Liver (tissue), 9 donors: ENCODE results near the gene GTPBP6. TPM values are rescaled to one million over a fixed set of nuclear protein-coding genes. Genes with fewer than 3 reads are reported as not detected.

ENCODE experiments used
- DNase-seq: peaks from one replicate; pipeline ENCODE4 v3.0.0-alpha.2; 2017; ENCODE audit warnings: low spot score
- H3K27ac ChIP-seq, 2 donors: one replicate each; pipeline ENCODE4 v1.7.0; 2013; ENCODE audit warnings: inconsistent platforms in 2 of 2, low read length in 2 of 2, control low read depth in 1 of 2, low read depth in 1 of 2, mild to moderate bottlenecking in 1 of 2
- H3K27me3 ChIP-seq, 4 donors: one replicate each; pipeline versions ENCODE4 v1.6.1 to v1.7.0; 2013; ENCODE audit warnings: low read length in 3 of 4, inconsistent platforms in 1 of 4, mild to moderate bottlenecking in 1 of 4, moderate library complexity in 1 of 4; ENCODE audit not compliant: control insufficient read depth in 4 of 4, insufficient read depth in 4 of 4
- H3K36me3 ChIP-seq, 4 donors: one replicate each; pipeline versions ENCODE4 v1.6.1 to v1.7.0; 2013; ENCODE audit warnings: low read length in 3 of 4, mild to moderate bottlenecking in 3 of 4, low read depth in 1 of 4, moderate library complexity in 1 of 4; ENCODE audit not compliant: control insufficient read depth in 4 of 4, insufficient read depth in 3 of 4
- H3K4me1 ChIP-seq, 4 donors: one replicate each; pipeline versions ENCODE4 v1.6.1 to v1.7.0; 2013; ENCODE audit warnings: low read length in 3 of 4, mild to moderate bottlenecking in 3 of 4, moderate library complexity in 1 of 4; ENCODE audit not compliant: control insufficient read depth in 4 of 4, insufficient read depth in 4 of 4
- H3K4me3 ChIP-seq, 3 donors: one replicate each; pipeline versions ENCODE4 v1.6.1 to v1.7.0; 2013; ENCODE audit warnings: low read length in 3 of 3, control low read depth in 1 of 3, low read depth in 1 of 3, mild to moderate bottlenecking in 1 of 3
- H3K9ac ChIP-seq, 2 donors: one replicate each; pipeline ENCODE4 v1.7.0; 2013; ENCODE audit warnings: low read length in 2 of 2, mild to moderate bottlenecking in 2 of 2, moderate library complexity in 2 of 2, control low read depth in 1 of 2, low read depth in 1 of 2
- H3K9me3 ChIP-seq, 4 donors: one replicate each; pipeline versions ENCODE4 v1.6.1 to v1.7.0; 2013; ENCODE audit warnings: low read length in 3 of 4; ENCODE audit not compliant: control insufficient read depth in 4 of 4
- EGR1 ChIP-seq, 2 donors: IDR thresholded peaks; 2 replicates each; pipeline ENCODE4 v1.6.1; 2016 to 2018; ENCODE audit warnings: antibody characterized with exemption in 2 of 2, low read depth in 2 of 2
- FOXA1 ChIP-seq: IDR thresholded peaks from 2 replicates; pipeline ENCODE4 v1.6.1; 2016; ENCODE audit warnings: antibody characterized with exemption
- FOXA2 ChIP-seq: IDR thresholded peaks from 2 replicates; pipeline ENCODE4 v1.6.1; 2016; ENCODE audit warnings: antibody characterized with exemption
- GABPA ChIP-seq, 2 donors: IDR thresholded peaks in 1 of 2; conservative IDR thresholded peaks in 1 of 2; 2 replicates each; pipeline ENCODE4 v1.6.1; 2016; ENCODE audit warnings: antibody characterized with exemption in 2 of 2, mild to moderate bottlenecking in 1 of 2, moderate library complexity in 1 of 2
- HNF4G ChIP-seq: IDR thresholded peaks from 2 replicates; pipeline ENCODE4 v1.6.1; 2016; ENCODE audit warnings: antibody characterized with exemption
- JUND ChIP-seq, 2 donors: IDR thresholded peaks; 2 replicates each; pipeline ENCODE4 v1.6.1; 2016; ENCODE audit warnings: antibody characterized with exemption in 2 of 2
- NR2F2 ChIP-seq: IDR thresholded peaks from 2 replicates; pipeline ENCODE4 v1.6.1; 2016; ENCODE audit warnings: antibody characterized with exemption
- RAD21 ChIP-seq, 2 donors: IDR thresholded peaks; 2 replicates each; pipeline ENCODE4 v1.6.1; 2016; ENCODE audit warnings: antibody characterized with exemption in 2 of 2, mild to moderate bottlenecking in 2 of 2
- RXRA ChIP-seq, 2 donors: IDR thresholded peaks; 2 replicates each; pipeline ENCODE4 v1.6.1; 2017 to 2018; ENCODE audit warnings: antibody characterized with exemption in 2 of 2, mild to moderate bottlenecking in 1 of 2
- SP1 ChIP-seq: IDR thresholded peaks from 2 replicates; pipeline ENCODE4 v1.6.1; 2018; ENCODE audit warnings: antibody characterized with exemption, mild to moderate bottlenecking
- YY1 ChIP-seq: IDR thresholded peaks from 2 replicates; pipeline ENCODE4 v1.6.1; 2016; ENCODE audit warnings: antibody characterized with exemption, mild to moderate bottlenecking
- ZBTB33 ChIP-seq: IDR thresholded peaks from 2 replicates; pipeline ENCODE4 v1.6.1; 2016; ENCODE audit warnings: antibody characterized with exemption
- WGBS: extraction: QIAGEN DNeasy Blood & Tissue Kit; methylation state at CpG from one replicate; pipeline ENCODE4 v1.1.7; 2013; 5-methylcytosine and 5-hydroxymethylcytosine counted together
- polyA plus RNA-seq, 2 donors: library from polyadenylated mRNA; stranded (reverse) in 1 of 2; unstranded in 1 of 2; fragments of 200-250 nt in 1 of 2; fragments of >200 nt in 1 of 2; fragmentation: Nextera tagmentation in 1 of 2; extraction: Ambion mirVana in 1 of 2; gene quantifications; one replicate each; pipeline versions ENCODE4 v1.2.1 to v1.2.3, GENCODE V29; 2013 to 2015
- total RNA-seq, 2 donors: library from RNA; depleted of rRNA; stranded (reverse); fragments of >200 nt; gene quantifications; one replicate each; pipeline ENCODE4 v1.2.3, GENCODE V29; 2014
- TF ChIP-seq, protein P1 (sequence below): fragments of 150-350 bp; IDR thresholded peaks from 2 replicates; pipeline ENCODE4 v1.5.1; 2017; ENCODE audit warnings: improper control_type of control experiment, low read depth, low read length; ENCODE audit not compliant: missing input control
- TF ChIP-seq, protein P2 (sequence below): IDR thresholded peaks from 2 replicates; pipeline ENCODE4 v1.6.1; 2016; ENCODE audit warnings: antibody characterized with exemption, mild to moderate bottlenecking
- TF ChIP-seq, protein P3 (sequence below): IDR thresholded peaks from 2 replicates; pipeline ENCODE4 v1.6.1; 2016; ENCODE audit warnings: antibody characterized with exemption
- donor health status: healthy.
- donor health status: healthy.
- donor health status: healthy.
- donor health status: healthy.
- donor health status: healthy.

The GTPBP6 gene
- total and polyA plus RNA-seq, 4 donors: 11.3 to 29.2 (median 16.6) TPM

DNA sequence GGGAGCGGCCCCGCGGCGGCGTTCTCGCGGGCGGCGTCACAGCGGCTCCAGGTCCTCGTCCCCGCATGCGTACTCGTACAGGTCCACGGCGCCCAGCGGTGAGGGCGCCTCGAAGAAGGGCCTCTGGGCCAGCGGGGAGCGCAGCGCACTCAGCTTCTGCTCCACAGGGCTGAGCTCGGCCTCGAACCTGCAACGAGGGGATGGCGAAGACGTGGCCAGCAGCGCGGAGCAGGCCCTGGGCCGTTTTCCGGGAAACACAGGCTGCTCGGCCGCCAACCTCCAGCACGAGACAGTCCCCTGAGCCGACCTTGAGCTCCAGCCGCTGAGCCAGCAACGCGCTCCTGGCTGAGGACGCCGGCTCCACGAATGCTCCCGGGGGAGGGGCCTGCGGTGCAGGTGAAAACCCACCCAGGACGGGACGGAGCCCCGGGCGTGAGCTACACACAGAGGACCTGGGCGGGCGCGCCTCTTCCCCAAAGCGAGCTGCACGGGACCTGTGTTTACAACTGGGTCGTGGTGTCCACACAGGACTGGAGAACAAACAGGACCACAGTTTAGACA, 15.8 kb upstream of the GTPBP6 start:
- WGBS: 97% methylated on average over 53 of the region's 53 CpGs
- H3K36me3 ChIP-seq: peaks cover 0 to 7% (median 2%) of the 10 kb centered on the region in 4 donors
- DNase-seq: no peak
- no peak overlapping the region for H3K27ac ChIP-seq
- H3K4me1 ChIP-seq: peaks cover 0 to 7% (median 2%) of the 10 kb centered on the region in 4 donors
- H3K9me3 ChIP-seq: no peaks in the 10 kb centered on the region
- TF ChIP-seq NR2F2 (no peak), RAD21 (IDR thresholded peaks at IDR 0.05) (no peak), FOXA1 (no peak), GABPA (IDR thresholded peaks at IDR 0.05 in 1 of 2, conservative IDR thresholded peaks at IDR 0.05 in 1 of 2) (no peak), ZBTB33 (no peak)
- TF ChIP-seq, protein P1, sequence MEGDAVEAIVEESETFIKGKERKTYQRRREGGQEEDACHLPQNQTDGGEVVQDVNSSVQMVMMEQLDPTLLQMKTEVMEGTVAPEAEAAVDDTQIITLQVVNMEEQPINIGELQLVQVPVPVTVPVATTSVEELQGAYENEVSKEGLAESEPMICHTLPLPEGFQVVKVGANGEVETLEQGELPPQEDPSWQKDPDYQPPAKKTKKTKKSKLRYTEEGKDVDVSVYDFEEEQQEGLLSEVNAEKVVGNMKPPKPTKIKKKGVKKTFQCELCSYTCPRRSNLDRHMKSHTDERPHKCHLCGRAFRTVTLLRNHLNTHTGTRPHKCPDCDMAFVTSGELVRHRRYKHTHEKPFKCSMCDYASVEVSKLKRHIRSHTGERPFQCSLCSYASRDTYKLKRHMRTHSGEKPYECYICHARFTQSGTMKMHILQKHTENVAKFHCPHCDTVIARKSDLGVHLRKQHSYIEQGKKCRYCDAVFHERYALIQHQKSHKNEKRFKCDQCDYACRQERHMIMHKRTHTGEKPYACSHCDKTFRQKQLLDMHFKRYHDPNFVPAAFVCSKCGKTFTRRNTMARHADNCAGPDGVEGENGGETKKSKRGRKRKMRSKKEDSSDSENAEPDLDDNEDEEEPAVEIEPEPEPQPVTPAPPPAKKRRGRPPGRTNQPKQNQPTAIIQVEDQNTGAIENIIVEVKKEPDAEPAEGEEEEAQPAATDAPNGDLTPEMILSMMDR: no peak
- TF ChIP-seq, protein P2, sequence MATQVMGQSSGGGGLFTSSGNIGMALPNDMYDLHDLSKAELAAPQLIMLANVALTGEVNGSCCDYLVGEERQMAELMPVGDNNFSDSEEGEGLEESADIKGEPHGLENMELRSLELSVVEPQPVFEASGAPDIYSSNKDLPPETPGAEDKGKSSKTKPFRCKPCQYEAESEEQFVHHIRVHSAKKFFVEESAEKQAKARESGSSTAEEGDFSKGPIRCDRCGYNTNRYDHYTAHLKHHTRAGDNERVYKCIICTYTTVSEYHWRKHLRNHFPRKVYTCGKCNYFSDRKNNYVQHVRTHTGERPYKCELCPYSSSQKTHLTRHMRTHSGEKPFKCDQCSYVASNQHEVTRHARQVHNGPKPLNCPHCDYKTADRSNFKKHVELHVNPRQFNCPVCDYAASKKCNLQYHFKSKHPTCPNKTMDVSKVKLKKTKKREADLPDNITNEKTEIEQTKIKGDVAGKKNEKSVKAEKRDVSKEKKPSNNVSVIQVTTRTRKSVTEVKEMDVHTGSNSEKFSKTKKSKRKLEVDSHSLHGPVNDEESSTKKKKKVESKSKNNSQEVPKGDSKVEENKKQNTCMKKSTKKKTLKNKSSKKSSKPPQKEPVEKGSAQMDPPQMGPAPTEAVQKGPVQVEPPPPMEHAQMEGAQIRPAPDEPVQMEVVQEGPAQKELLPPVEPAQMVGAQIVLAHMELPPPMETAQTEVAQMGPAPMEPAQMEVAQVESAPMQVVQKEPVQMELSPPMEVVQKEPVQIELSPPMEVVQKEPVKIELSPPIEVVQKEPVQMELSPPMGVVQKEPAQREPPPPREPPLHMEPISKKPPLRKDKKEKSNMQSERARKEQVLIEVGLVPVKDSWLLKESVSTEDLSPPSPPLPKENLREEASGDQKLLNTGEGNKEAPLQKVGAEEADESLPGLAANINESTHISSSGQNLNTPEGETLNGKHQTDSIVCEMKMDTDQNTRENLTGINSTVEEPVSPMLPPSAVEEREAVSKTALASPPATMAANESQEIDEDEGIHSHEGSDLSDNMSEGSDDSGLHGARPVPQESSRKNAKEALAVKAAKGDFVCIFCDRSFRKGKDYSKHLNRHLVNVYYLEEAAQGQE: no peak
- TF ChIP-seq, protein P3, sequence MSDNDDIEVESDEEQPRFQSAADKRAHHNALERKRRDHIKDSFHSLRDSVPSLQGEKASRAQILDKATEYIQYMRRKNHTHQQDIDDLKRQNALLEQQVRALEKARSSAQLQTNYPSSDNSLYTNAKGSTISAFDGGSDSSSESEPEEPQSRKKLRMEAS: no peak
- no peak overlapping the region for H3K4me3 ChIP-seq
- no peak overlapping the region for H3K9ac ChIP-seq
- H3K27me3 ChIP-seq: peaks cover 0 to 2% (median 0%) of the 10 kb centered on the region in 4 donors

DNA sequence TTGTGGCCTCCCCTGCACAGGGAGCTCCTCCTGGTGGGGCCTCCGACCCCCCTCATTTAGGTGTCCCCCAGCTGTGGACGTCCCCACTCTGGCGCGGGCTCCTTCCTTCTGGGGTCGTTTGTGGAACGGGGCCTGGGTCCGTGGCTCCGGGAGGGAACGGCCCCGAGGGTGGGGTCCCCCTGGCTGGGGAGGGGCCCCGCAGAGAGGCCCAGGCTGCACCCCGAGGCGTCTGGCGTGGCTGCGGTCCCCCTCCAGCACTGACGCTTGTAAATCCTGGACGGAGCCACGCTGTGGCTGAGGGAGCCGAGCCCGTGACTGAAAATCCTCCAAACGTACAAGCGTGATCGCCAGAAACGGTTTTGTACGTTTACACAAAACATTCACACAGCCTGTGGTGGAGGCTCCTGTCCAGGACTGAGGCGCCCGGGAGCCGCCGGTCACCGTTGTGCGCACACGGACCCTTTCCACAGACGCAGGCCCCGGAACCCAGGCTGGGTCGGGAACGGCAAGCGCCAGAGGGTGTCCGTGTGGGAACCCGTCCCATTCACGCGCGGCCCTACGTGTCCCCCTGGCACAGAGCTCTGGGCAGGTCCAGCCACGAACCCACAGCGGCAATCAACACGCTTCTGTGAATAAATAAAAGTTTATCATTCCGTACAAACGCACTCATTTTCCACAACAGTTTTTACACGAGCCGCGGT, 15.2 kb upstream of the GTPBP6 start:
- peaks cover 0 to 7% (median 2%) of the 10 kb centered on the region in 4 donors for H3K36me3 ChIP-seq
- no peak overlapping the region for H3K4me3 ChIP-seq
- 94% methylated on average over 51 of the region's 51 CpGs for WGBS
- DNase-seq: no peak
- H3K27ac ChIP-seq: no peak overlapping the region
- H3K9me3 ChIP-seq: no peaks in the 10 kb centered on the region
- H3K9ac ChIP-seq: no peak overlapping the region
- peaks cover 0 to 2% (median 0%) of the 10 kb centered on the region in 4 donors for H3K27me3 ChIP-seq
- H3K4me1 ChIP-seq: peaks cover 0 to 7% (median 2%) of the 10 kb centered on the region in 4 donors
- TF ChIP-seq RAD21 (IDR thresholded peaks at IDR 0.05) (no peak), NR2F2 (no peak), FOXA1 (no peak), JUND (IDR thresholded peaks at IDR 0.05) (no peak), SP1 (no peak), HNF4G (no peak), RXRA (IDR thresholded peaks at IDR 0.05) (no peak), EGR1 (IDR thresholded peaks at IDR 0.05; ENCODE audit: low read depth in 2 of 2) (no peak), FOXA2 (no peak), YY1 (no peak), ZBTB33 (no peak)
- TF ChIP-seq, protein P2: no peak
